NK-92 treated with Interleukin-12 subunit alpha and Interleukin-12 subunit beta, amount 100 ng/mL, for 24 hours (cell line): ENCODE measurements around the gene SNED1.

Source experiments
- DNase-seq: peaks from one replicate; lab custom pipeline; 2025; lab: John Stamatoyannopoulos, UW

The SNED1 gene

DNA sequence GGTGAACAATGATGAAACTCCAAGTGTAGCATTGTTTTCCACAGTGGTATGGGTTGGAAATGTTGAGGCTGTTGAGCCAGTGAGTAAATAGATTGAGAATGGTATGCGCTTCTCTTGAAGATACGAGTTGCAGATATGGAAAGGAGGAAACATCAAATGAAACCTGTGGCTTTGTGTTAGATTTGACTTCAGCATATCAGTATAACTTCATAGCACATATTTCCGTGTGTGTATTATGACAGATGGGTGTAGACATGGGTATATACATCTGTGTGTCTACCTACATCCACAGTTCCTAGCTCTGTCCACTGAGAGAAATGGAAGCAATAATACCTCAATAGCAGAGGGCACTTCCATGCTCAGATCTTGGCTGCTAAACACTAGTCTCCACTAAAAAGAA lies 8.0 kb downstream of the SNED1 start:
- no peak for DNase-seq

DNA sequence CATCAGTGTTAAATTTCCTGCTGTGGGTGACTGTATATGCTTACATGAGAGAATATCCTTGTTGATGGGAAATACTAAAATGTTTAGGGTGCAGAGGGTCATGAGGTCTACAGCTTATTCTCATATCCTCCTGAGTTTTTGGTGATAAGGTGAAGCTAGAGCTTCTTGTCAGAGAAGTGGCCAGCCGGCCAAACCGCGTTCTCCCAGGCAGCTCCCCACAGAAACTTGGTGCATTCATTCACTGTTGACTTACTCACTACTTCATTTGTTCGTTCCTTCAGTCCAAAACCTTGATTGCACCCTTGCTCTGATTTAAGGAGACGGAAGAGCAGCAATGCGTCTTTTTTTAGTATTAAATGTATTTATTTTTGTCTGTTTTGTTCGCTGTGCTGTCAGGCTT lies 8.7 kb downstream of the SNED1 start:
- no peak for DNase-seq

DNA sequence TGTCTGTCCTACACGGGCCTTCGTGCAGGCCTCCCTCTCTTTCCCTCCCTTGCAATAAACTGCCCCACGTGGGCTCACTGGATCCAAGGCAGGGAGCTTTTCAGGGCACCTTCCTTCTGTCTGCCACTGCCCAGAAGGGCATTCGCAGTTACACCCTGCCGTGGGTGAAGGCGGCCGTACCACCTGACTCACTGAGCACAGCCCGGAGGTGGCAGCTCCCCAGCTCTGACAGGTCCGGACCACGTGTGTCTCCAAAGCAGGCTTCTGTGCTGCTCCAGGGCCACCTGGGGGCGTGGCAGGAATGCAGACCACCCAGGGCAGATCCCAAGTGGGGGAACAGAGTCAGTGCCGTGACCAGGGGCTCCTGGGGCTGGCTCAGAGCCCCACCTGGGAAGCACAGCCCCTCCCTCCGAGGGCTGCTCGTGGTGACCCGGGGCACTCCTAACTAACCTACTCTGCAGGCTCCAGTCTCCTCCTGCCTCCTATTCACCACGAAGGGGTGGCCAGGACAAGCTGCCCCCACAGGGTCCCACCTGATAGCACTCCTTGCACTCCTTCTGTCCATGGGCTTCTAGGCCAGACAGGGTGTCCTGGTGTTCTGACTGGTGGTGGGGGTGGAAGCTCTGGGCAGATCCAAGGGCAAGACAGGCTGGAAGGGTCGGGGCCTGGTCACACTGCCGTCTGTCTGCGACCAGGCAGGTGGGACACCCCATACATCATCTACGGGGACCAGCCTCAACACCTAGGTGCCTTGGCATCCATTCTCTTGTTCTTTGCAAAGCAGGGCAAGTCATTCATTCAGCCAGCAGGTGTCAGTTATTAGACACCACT lies 9.7 kb downstream of the SNED1 start:
- DNase-seq, result no peak

DNA sequence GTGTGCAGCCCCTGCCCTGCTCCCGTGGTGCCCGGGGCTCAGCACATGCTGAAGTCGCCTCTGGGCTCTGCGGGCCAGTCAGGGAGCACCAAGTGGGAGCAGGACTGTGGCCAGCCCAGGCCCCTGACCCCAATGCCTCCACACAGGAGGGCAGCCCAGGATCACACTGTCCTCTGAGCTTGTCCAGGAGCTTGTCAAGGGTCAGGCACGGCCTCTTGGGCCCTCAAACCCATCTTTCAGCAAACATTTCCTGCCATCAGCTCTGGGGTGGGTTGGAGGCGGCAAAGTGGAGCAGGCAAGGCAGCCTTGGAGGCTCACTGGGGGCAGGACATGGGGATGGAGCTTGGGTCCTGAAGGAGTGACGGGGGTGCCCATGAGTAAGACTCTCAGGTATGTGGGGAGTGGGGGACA lies 10.3 kb downstream of the SNED1 start:
- no peak for DNase-seq

DNA sequence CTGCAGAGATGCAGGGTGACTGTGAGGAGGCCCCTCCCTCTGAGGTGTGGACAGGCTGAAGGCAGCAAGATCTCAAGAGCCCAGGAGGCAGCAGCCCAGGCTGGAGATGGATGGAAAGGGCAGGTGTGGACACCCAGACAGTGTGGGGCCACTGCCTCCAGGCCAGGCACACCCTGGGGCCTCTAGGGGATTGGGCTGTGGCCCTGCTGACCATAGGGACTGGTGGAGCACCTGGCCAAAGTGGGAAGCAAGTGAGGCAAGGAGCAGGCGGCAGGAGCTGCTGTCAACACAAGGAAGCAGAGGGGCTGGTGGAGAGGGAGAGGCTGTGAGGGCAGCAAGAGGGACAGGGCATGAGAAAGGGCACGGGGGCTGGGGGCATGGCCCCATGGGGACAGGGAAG lies 10.8 kb downstream of the SNED1 start:
- DNase-seq, result no peak

DNA sequence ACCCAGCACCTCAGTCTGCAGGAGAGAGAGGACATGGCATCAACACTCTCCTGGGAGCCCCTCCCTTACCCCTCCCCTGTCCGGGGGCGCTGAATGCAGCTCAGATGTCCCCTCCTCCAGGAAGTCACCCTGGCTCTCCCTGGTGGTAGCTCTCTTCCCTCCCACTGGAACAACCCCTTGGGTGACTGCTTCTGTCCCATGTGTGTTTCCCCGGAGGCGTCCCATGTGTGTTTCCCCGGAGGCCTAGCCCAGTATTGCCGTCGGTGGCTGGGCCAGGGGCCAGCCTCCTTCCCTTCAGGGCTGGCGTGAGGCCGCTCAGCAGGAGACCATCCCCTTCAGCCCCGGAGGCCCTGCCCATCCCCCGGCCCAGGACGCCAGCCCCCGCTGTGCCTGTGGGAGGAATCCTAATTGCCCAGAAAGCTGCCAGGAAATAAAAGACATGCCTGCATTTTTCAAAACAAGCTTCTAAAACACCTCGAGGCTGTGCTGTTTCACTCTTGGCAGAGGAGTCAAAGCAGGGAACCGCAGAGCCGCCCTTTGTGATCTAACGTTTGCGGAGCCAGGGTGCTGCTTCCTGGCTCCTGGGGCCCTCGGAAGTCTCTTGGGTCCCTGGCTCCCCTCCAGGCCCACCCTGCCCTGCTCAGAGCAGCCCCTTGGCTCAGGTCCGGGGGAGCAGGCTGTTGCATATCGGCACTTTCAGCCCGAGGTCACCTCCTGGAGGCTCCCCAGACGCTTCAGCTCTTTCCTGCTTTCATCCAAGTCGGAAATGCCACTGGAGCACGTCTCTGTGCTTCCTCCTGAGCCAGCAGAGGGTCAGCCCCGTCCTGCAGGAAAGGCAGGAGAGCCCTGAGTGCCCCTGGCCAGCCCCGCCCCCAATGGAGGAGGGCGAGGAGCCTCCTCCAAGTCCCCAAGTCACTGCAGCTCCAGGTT lies 11.4 kb downstream of the SNED1 start:
- no peak for DNase-seq

DNA sequence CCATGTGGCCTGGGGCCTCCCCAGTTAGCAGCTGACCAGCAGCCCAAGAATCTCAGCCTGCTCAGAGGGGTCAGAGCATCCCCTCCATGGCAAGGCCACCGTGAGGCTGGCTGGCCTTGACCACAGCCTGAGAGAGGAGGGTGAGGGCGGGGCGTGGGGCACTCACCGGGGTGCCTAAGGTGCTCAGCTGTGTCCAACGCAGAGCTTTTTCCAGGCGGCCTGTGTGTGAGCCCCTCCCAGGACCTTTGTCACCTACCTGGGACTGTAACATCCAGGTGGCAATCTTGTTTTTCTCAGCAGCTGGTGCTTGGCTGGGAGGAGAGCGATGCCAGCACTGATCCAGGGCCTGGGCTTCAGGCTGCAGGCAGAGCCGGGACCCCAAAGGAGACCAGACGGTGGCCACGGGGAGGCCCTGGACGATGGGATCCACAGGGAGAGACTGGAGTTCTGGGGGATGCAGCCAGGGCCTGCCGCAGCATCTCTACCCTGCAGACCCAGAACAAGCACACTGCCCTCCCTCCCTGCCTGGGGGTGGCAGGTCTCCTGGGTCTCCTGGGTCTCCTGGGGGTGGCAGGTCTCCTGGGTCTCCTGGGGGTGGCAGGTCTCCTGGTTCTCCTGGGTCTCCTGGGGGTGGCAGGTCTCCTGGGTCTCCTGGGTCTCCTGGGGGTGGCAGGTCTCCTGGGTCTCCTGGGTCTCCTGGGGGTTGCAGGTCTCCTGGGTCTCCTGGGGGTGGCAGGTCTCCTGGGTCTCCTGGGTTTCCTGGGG lies 12.3 kb downstream of the SNED1 start:
- no peak for DNase-seq

DNA sequence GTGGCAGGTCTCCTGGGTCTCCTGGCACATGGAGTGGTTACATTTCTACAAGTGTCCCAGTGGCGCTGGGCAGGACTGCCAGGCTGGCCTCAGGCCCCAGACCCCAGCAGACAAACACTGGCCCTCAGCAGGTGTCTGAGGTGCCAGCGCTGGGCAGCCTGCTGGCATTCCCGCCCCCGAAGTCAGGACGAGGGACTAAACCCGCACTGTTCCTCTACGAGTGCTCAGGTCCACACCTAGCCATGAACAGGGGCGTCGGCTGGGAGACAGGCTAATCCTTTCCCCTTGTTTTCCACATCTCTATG lies 12.8 kb downstream of the SNED1 start:
- no peak for DNase-seq

DNA sequence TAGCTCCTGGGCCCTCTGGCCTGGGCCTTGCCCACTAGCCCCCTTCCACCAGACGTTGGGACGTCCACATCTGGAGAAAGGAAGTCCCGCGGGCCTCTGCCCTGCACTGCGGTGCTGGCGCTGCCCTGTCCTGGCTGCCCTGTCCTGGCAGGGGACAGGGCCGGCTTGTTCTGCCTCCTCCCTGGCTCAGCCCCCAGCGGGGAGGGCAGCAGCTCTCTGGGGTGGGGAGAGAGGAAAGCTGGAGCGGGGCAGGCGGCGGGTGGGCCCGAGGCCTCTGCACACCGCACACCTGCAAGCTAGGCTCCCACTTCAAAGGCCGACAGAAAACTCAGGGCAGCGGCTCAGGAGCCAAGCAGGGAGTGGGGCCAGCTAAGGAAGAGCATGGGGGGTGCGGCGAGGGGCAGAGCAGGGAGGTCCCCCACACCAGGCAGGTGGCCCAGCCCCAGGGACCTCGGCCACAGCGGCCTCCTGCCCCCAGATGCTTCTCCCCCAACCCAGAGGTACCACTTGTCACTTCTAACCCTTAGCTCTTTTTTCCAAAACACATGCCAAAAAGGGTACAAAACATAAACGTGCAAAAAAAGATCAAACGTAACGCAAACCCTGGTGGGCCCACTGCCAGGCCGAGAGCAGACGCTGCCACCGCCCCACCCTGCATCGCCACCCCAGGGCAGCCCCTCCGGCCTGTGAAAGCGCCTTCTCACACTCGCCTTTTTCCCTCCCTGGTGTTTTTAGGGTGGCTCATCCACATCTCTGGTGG lies 13.5 kb downstream of the SNED1 start:
- DNase-seq, result no peak

DNA sequence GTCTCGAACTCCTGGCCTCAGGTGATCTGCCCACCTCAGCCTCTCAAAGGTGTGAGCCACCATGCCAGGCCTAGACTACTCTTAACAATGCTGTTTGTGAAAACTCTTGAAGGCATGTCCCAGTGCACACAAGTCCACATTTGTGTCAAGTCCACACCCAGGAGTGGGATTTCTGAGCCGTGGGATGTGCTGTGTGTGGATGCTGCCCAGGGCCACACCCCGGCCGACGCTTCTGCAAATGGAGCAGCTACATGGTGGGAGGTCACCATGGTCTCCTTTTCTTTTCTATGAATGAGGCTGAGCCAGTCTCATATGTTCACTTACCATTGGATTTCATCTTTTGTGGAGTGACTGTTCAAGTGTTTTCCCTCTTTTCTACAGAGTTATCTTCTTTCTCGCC lies 15.8 kb downstream of the SNED1 start:
- DNase-seq, result no peak

DNA sequence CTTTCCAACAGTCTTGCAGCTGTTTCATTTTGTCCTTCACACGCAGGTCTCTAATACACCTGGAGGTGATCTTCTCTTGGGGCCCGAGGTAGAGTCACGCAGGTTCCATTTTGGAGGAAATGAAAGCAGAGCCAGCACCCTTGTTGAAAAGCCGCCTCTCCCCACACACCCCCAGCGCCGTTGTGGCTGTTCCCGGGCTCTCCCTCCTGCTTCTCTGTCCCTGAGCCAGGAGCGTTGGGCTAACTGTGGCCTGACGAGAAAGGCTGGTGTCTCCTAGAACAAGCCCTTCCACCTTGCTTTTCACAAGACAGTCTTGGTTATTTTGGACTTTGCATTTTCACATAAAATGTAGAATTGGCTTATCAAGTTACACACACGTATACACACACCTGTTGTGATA lies 16.3 kb downstream of the SNED1 start:
- no peak for DNase-seq

DNA sequence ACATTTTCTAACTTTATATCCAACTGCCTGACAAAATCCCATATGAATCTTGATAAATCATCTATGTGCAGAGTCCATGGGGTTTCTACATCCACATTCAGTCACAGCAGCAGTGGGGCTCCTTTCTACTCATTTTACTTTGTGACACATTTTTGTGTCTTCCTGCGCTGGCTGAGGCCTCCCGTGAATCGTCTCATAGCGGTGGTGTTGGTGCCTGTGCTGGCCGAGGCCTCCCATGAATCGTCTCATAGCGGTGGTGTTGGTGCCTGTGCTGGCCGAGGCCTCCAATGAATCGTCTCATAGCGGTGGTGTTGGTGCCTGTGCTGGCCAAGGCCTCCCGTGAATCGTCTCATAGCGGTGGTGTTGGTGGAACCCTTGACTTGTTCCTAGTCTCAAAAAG lies 17.0 kb downstream of the SNED1 start:
- no peak for DNase-seq

DNA sequence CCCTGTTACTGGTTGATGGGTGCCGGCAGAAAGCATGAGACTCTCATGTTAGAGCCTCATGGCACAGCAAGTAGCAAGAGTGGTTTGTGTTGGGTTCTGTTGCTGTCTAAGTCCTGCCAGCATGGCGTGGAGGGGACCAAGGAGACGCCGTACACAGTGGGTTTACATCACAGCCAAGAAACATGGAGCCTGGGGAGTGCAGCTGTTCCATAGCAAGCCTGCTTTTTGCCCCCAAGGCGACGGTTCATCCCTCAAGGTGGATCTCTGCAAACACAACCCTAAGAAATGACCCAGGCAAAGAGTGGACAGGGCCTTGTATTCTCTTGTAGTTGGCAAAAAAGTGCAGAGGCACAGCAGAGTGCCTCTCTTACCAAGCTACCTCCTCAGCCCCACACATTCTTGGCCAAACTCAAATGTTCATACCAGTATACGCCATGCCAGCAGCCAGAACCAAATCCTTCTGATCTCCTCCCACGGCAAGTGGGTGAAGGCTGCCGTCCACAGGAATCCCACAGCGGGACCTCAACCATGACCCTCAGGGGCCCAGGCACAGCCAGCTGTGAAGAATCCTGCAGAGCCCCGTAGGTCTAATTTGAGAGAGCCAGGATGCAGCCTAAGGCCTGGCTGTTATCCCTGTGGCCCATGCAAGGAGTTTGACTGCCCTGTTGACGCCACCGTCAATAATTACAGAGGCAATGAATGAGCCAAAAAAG lies 19.0 kb downstream of the SNED1 start:
- no peak for DNase-seq

DNA sequence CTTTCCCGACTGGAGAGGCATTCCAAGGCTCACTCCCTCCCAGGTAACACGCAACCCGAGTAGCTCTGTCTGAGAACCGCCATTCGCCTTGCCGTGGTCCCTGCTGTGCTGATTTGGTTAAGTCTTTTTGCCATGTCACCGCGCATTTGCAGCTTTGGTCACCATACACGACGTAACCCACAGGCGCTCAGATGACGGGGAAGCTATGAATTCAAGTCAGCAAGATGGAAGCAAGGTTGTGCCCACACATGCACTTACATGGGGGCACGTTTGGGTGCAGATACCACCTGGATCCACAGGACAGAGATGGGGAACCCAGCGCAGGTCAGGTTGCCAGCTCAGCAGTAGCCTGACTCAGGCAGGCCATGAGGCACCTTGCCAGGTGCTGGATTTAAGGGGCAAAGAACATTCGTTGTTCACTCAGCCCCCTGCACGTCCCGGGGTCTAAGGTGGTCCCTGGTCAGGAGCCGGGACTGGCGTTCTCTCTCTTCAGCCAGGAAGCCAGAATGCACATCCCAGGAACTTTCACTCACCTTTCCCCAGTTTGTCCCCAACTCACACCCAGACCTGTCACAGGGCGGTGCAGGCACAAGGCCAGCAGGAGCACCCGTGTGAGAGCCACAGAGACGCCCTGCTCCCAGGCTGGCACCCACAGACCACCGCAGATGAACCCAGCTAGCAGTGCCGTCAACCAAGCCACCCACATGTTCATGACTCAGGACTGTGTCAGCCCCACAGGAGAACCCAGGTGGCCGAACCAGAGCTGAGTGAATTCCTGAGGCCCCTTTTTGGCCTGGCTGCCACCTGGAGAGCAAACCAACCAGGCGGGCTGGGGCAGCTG lies 19.9 kb downstream of the SNED1 start:
- DNase-seq, result no peak

DNA sequence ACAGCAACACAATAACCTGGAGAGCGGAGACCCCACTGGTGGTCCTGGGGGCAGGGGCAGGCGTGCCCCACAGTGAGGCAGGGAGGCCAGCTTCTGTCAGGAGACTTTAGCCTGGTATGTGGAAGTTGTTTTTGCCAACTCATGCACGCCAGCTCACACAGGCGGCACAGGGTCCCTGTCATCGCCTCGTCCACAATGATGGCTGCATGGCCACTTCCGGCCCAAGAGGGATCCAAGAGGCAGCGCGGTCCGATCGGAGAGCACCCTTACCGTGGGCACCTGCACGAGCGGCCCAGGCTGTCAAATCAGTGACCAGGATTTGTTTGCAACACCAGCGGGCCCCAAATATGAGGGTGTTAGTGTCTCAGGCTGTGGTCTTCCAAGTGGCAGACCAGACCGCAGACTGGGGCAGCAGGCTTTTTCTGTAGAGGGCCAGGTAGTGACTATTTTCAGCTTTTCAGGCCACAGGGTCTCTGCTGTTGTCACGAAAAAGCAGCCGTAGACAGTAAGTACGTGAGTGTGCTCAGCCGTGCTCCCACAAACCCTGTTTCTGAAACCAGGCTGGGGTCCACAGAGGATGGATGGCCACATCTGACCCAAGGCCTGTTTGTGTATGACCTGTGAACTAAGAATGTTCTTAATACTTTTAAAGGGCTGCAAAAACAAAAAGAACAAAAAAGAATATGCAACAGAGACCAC lies 21.2 kb downstream of the SNED1 start:
- DNase-seq, result no peak

DNA sequence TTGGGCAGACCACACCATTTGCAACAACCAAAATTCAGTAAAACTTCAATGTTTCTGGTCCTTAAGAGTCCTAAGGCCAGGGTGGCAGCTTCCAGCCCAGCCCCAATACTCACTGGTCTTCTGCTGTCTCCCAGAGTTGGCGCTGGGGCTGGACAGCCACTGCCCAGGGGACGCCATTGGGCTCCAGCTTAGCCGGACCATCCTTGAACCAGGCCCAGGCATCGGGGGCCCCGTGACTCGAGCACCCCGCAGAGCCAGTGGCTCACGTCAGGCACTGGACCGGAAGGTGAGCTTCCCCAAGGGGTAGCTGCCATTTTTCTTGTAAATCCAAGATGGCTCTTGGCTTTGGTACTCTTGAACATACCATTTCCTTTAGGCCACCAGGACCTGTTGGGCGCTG lies 21.8 kb downstream of the SNED1 start:
- DNase-seq, result no peak

DNA sequence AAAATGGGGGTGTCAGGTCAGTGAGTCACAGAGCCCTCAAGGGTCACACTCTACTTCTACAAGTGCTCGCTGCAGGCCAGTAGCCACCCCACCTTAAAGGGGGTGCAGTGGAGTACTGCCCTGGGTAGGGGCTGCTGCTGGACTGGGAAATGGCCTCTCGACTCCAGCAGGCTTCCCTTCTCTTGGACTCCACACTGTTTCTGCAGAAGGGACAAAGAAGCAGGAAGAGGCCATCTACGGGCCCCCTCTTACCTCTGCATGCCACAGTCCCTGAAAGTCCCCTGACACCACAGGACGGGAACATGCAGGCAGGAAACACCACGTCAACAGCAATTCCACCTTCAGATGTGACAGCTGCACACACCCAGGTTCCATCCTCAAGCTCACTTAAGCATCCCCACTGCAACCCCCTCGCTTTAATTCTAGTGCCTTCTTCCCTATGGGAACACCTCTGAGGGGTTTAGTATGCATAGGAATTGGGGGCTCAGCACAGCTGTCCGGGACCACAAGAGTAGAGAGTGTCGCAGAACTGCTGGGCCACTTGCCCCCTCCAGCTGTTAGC lies 22.3 kb downstream of the SNED1 start:
- DNase-seq, result no peak

DNA sequence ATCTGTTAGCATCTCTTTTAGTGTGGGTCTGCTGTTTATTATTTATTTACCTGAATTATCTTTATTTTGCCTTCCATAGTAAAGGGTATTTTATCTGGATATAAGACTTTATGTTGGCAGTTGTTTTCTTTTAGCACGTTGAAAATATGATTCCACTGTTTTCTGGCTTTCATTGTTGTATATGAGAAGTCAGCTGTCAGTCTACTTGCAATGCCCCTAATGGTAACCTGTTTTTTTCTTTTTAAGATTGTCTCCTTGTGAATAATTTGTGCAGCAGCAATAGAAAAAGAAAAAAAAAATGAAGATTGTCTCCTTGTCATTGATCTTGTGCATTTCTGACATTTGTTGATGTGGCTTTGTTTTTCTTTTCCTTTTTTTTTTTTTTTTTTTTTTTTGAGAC lies 27.2 kb downstream of the SNED1 start:
- DNase-seq, result no peak

DNA sequence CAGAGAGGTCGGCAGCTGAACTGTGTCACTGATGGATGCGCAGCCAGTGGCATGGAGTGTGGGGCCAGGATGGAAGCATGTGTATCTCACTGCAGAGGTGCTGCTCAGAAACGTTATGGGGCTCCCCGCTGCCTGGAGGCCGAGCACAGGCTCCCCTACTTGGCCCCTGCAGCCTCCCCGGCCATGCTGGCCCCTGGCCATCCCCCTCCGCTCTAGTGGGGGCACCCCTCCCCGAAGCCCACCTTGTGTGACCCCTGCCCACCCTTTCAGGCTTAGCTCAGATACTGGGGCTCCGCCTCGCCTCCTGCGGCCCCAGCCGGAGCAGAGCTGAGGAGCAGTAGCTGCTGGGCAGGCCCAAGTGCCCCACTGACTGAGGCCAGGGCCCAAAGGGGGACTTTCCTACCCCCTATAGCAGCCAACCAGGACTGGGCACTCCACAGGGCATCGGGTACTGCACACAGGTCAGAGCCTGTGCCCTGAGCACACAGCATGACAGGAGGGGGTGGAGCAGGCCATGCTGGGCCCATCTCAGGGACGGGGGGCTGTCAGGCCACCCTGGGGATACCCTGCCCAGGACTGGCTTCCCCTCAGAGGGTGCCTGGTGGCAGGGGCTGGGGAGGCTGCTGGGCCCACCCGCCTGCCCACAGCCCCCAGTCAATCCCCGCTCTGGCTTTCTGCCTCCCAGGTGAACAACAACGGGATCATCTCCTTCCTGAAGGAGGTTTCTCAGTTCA lies 31.3 kb downstream of the SNED1 start:
- DNase-seq, result no peak
